ENCODE data around the gene NKTR. TPM values are rescaled to one million over a fixed set of nuclear protein-coding genes. Genes with fewer than 3 reads are reported as not detected.

NKTR gene
- total RNA-seq, 1 donor from 2014 or later = 73.7 TPM

DNA sequence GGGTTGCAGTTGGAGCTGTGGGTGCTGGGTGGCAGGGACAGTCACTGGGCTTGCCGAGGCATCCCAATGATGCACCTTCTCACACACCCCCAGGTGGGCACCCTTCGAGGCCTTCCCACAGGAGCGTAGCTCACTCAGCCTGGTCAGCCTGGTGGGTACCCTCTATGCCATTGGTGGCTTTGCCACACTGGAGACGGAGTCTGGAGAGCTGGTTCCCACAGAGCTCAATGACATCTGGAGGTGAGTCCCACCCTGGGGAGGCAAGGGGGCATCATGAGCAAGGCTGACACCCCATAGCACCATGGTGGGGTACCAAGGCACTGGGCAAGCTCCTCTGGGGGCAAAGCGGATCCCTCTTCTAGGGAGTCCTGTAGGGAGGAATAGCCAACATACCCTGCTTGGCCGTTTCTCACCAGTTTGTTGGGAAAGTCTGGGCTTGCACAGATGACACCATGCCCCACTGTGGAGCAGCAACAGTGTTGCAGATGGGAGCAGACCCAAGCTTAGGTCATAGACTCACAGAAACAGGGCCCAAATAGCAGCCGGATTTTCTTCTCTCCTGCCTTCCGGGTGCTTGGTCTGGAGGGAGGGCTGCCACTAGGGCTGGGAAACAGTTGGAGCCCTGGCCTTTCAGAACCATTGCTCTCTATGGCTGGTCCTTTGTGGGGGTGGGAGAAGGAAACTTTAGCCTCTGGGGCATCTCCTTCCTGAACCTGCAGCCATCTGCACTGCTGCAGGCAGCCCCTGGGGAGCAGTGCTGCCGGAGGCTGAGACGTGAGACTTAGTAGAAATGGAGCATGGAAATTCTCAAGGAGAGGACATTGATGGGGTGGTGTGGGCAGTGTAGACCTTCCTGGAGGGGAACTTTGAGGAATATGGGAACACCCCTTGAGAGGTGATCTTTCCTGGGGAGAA lies 90.5 kb downstream of the NKTR start:
- H3K36me3 Mint-ChIP-seq (ENCODE audit: unreplicated experiment) = no peaks in the 10 kb centered on the region
- no peak overlapping the region for H3K4me3 Mint-ChIP-seq (ENCODE audit: unreplicated experiment)
- H3K27ac Mint-ChIP-seq (ENCODE audit: unreplicated experiment) = no peak overlapping the region
- H3K9me3 Mint-ChIP-seq (ENCODE audit: unreplicated experiment) = no peaks in the 10 kb centered on the region
- TF ChIP-seq, protein P1, sequence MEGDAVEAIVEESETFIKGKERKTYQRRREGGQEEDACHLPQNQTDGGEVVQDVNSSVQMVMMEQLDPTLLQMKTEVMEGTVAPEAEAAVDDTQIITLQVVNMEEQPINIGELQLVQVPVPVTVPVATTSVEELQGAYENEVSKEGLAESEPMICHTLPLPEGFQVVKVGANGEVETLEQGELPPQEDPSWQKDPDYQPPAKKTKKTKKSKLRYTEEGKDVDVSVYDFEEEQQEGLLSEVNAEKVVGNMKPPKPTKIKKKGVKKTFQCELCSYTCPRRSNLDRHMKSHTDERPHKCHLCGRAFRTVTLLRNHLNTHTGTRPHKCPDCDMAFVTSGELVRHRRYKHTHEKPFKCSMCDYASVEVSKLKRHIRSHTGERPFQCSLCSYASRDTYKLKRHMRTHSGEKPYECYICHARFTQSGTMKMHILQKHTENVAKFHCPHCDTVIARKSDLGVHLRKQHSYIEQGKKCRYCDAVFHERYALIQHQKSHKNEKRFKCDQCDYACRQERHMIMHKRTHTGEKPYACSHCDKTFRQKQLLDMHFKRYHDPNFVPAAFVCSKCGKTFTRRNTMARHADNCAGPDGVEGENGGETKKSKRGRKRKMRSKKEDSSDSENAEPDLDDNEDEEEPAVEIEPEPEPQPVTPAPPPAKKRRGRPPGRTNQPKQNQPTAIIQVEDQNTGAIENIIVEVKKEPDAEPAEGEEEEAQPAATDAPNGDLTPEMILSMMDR (IDR thresholded peaks at IDR 0.05) = no peak
- peaks cover 17% of the 10 kb centered on the region for H3K27me3 Mint-ChIP-seq (ENCODE audit: unreplicated experiment)
- no peak for DNase-seq (ENCODE audit: extremely low spot score, unreplicated experiment)
- no peaks in the 10 kb centered on the region for H3K4me1 Mint-ChIP-seq (ENCODE audit: unreplicated experiment)

DNA sequence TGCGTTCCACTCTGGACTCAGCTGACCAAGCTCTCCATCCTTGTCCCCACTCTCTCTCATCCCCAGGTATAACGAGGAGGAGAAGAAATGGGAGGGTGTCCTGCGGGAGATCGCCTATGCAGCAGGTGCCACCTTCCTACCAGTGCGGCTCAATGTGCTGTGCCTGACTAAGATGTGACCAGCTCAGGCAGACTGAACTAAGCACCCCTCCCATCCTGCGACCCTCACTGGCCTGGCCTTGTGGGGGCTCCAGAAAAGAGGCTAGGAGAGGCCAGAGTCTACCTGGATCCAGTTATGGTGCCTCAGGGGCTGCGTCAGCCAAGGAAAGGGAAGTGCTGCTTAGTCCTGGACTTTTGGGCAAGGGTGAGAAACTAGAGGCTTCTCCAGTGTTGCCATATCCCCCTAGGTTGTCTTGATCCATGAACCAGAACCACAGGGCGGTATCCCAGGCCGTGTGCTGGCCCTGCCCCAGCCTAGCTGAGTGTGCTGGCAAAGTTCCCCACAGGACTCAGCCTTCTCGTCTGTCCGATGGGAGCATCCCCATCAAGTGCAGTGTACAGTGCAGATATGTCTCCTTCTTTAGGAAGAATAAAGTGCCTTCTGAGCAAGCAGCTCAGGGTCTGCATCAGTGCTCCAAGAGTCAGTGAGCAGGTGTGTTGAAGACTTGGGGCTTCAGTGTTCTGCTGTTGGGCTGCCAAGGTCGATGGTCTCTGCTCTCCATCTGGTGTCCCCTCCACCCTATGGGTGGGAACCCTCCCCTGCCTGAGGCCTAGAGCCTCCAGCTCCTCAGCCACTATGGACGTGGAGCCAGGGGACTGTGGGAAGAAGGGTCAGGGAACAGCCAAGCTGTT lies 91.6 kb downstream of the NKTR start:
- TF ChIP-seq, protein P1 (IDR thresholded peaks at IDR 0.05) = no peak
- Mint-ChIP-seq H3K4me3 (ENCODE audit: unreplicated experiment) (no peak overlapping the region), H3K27ac (ENCODE audit: unreplicated experiment) (no peak overlapping the region), H3K27me3 (ENCODE audit: unreplicated experiment) (peaks cover 17% of the 10 kb centered on the region), H3K9me3 (ENCODE audit: unreplicated experiment) (no peaks in the 10 kb centered on the region), H3K36me3 (ENCODE audit: unreplicated experiment) (no peaks in the 10 kb centered on the region), H3K4me1 (ENCODE audit: unreplicated experiment) (no peaks in the 10 kb centered on the region)
- DNase-seq (ENCODE audit: extremely low spot score, unreplicated experiment) = no peak

DNA sequence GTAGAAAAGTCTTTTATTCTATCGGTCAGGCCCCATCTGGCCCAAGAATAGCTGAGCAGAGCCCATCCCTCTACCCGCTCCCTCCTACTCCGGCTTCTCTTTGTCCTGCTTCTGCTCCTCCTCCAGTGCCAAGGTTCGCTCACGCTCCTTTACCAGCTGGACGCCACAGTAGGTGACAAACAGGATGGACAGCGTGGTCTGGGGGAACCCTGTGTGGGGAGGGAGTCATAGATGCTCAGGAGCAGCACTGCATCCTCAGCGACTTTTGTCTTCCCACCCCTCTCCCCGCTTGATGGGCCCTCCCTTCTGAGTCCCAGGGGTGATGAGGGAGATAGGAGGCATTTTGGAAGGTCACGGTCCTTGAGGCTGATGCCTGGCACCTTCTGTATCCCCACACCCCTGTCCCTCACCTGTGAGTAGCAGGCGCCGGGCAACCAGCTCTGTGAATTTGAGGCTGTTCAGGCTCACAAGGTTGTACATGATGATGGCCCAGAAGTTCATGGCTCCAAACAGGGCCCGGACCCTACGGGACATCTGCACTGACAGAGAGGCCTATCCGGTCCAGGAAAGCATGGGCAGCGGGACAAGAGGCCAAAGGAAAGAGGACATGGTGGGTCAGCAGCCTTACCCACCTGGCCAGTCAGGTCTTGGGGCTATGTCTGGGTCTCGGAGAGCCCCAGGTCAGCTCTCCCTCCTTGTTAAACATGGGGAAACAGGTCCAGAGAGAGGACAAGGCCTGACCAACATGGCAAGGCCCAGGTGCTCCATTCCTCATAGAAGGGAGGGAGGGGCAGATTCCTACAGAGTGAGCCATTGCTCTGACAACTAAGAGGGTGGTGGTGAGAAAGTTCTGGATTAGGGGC lies 92.4 kb downstream of the NKTR start:
- Mint-ChIP-seq H3K36me3 (ENCODE audit: unreplicated experiment) (no peaks in the 10 kb centered on the region), H3K4me1 (ENCODE audit: unreplicated experiment) (no peaks in the 10 kb centered on the region), H3K9me3 (ENCODE audit: unreplicated experiment) (no peaks in the 10 kb centered on the region), H3K27me3 (ENCODE audit: unreplicated experiment) (peaks cover 17% of the 10 kb centered on the region), H3K27ac (ENCODE audit: unreplicated experiment) (no peak overlapping the region), H3K4me3 (ENCODE audit: unreplicated experiment) (no peak overlapping the region)
- TF ChIP-seq, protein P1 (IDR thresholded peaks at IDR 0.05) = no peak
- DNase-seq (ENCODE audit: extremely low spot score, unreplicated experiment) = no peak

DNA sequence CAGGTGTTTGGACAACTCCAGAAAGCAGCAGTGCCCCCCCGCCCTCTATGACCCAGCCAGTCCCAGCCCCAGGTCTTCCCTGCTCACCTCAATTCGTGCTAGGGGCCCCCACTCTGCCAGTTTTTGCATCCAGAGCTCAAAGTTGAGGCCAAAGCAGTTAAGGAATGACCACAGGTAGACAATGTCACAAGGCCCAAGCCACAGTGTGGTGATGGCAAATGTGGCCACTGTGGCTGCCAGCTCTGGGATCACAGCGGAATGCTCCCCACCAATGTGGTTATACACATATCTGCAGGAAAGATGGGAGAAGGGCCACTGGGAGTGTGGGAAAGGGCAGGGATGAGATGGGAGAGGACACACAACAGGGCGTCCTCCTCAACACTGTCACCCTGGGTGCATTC lies 93.0 kb downstream of the NKTR start:
- H3K36me3 Mint-ChIP-seq (ENCODE audit: unreplicated experiment) = no peaks in the 10 kb centered on the region
- H3K4me3 Mint-ChIP-seq (ENCODE audit: unreplicated experiment) = no peak overlapping the region
- no peak overlapping the region for H3K27ac Mint-ChIP-seq (ENCODE audit: unreplicated experiment)
- H3K9me3 Mint-ChIP-seq (ENCODE audit: unreplicated experiment) = no peaks in the 10 kb centered on the region
- no peak for DNase-seq (ENCODE audit: extremely low spot score, unreplicated experiment)
- peaks cover 17% of the 10 kb centered on the region for H3K27me3 Mint-ChIP-seq (ENCODE audit: unreplicated experiment)
- no peaks in the 10 kb centered on the region for H3K4me1 Mint-ChIP-seq (ENCODE audit: unreplicated experiment)
- TF ChIP-seq, protein P1 (IDR thresholded peaks at IDR 0.05) = no peak
